C4-2B (cell line): ENCODE measurements around the gene C4BPA.

Experiments
- H3K27ac ChIP-seq: fragments of 450-650 bp; 2 replicates; pipeline ENCODE4 v1.5.1; 2017
- CTCF ChIP-seq: fragments of 450-650 bp; conservative IDR thresholded peaks from 2 replicates; pipeline ENCODE4 v1.5.1; 2017; ENCODE audit warnings: mild to moderate bottlenecking
- ZFX ChIP-seq: fragments of 450-650 bp; IDR thresholded peaks from 2 replicates; pipeline ENCODE4 v1.6.1; 2017

C4BPA gene

GRCh38 chr1:207077470-207078377 lies 26.3 kb upstream of the C4BPA start:
- TF ChIP-seq ZFX (no peak), CTCF (peak; percentile 98)
- H3K27ac ChIP-seq = no peak overlapping the region

GRCh38 chr1:207078578-207079132 lies 25.4 kb upstream of the C4BPA start:
- TF ChIP-seq ZFX (no peak), CTCF (no peak)
- no peak overlapping the region for H3K27ac ChIP-seq

- TF ChIP-seq ZFX = no peak
- no peak for TF ChIP-seq CTCF
- no peak overlapping the region for H3K27ac ChIP-seq
Measured at GRCh38 chr1:207079706-207080241, 24.3 kb upstream of the C4BPA start.

- TF ChIP-seq ZFX (no peak), CTCF (no peak)
- H3K27ac ChIP-seq = no peak overlapping the region
Measured at GRCh38 chr1:207081088-207081487, 22.9 kb upstream of the C4BPA start.

- TF ChIP-seq CTCF (no peak), ZFX (no peak)
- no peak overlapping the region for H3K27ac ChIP-seq
Measured at GRCh38 chr1:207081806-207082205, 22.2 kb upstream of the C4BPA start.

GRCh38 chr1:207084232-207084631 lies 19.8 kb upstream of the C4BPA start:
- H3K27ac ChIP-seq = no peak overlapping the region
- TF ChIP-seq CTCF (no peak), ZFX (no peak)

GRCh38 chr1:207084701-207085180 lies 19.3 kb upstream of the C4BPA start:
- TF ChIP-seq ZFX (no peak), CTCF (peak; percentile 81)
- no peak overlapping the region for H3K27ac ChIP-seq
